Gastrocnemius medialis (tissue), 4 donors: ENCODE measurements around the gene CACNA1A. TPM values are rescaled to one million over a fixed set of nuclear protein-coding genes. Genes with fewer than 3 reads are reported as not detected.

ENCODE experiments used
- ATAC-seq, 2 donors: fragments of 150-250 bp; one replicate each; pipeline ENCODE4 v1.9.1; 2016
- DNase-seq, 2 donors: peaks; one replicate each; pipeline ENCODE4 v3.0.0-alpha.2; 2019
- H3K27ac ChIP-seq, 4 donors: fragments of 200-600 bp; sonication (generic); 1 replicate in 1 of 4; 2 replicates in 3 of 4; pipeline ENCODE4 v1.5.1; 2016 to 2018; ENCODE audit warnings: mild to moderate bottlenecking in 2 of 4, moderate library complexity in 1 of 4
- H3K27me3 ChIP-seq, 3 donors: fragments of 200-600 bp; sonication (generic) in 2 of 3; 1 replicate in 1 of 3; 2 replicates in 2 of 3; pipeline versions ENCODE4 v1.5.1 to v1.6.0; 2016 to 2019; ENCODE audit warnings: mild to moderate bottlenecking in 1 of 3, moderate library complexity in 1 of 3
- H3K36me3 ChIP-seq, 2 donors: fragments of 200-600 bp; sonication (generic) in 1 of 2; one replicate each; pipeline ENCODE4 v1.5.1; 2017 to 2018
- H3K4me1 ChIP-seq, 2 donors: fragments of 200-600 bp; sonication (generic) in 1 of 2; one replicate each; pipeline ENCODE4 v1.5.1; 2016 to 2017; ENCODE audit warnings: mild to moderate bottlenecking in 2 of 2
- H3K4me3 ChIP-seq, 4 donors: fragments of 200-600 bp; sonication (generic) in 3 of 4; 1 replicate in 1 of 4; 2 replicates in 3 of 4; pipeline ENCODE4 v1.5.1; 2016 to 2019; ENCODE audit warnings: mild to moderate bottlenecking in 2 of 4
- H3K9me3 ChIP-seq, 3 donors: fragments of 200-600 bp; sonication (generic) in 2 of 3; 1 replicate in 1 of 3; 2 replicates in 2 of 3; pipeline ENCODE4 v1.5.1; 2016 to 2019
- CTCF ChIP-seq, 5 experiments: fragments of 450-650 bp in 3 of 5; fragments of 200-600 bp in 2 of 5; sonication (generic) in 2 of 5; IDR thresholded peaks in 4 of 5; conservative IDR thresholded peaks in 1 of 5; 1 replicate in 4 of 5; 2 replicates in 1 of 5; pipeline ENCODE4 v1.5.1; 2016 to 2019; ENCODE audit warnings: antibody characterized with exemption in 5 of 5, mild to moderate bottlenecking in 3 of 5, moderate library complexity in 3 of 5
- POLR2A ChIP-seq, 2 donors: fragments of 450-650 bp; IDR thresholded peaks; one replicate each; pipeline ENCODE4 v1.6.1; 2017; ENCODE audit warnings: antibody characterized with exemption in 2 of 2, mild to moderate bottlenecking in 2 of 2, moderate library complexity in 2 of 2
- in situ Hi-C, 4 donors: fragments of 200-750 bp; cut with MboI; loops; one replicate each; pipeline versions ENCODE4 v1.15.0 to v1.8.0; 2017; ENCODE audit warnings: low sequenced_read_pairs in 4 of 4
- intact Hi-C: fragments of 100-400 bp; cut with DNase I; formaldehyde crosslinking; loops from one replicate; pipeline ENCODE4 v1.15.1; 2023; ENCODE audit warnings: low total_unique reads
- total RNA-seq, 4 donors: library from RNA; depleted of rRNA; stranded (reverse); fragments of >200 nt; gene quantifications; one replicate each; pipeline versions ENCODE4 v1.1.0 to v1.2.3, GENCODE V29; 2016

The CACNA1A gene
- total RNA-seq, 4 donors from 2014 or later: 0.15 to 0.51 (median 0.33) TPM; not detected in 1

- no peak overlapping the region for H3K4me3 ChIP-seq
These were observed 281.2 kb downstream of the CACNA1A start for GRCh38 chr19:13225085-13225484.

GRCh38 chr19:13220847-13221246, 285.4 kb downstream of the CACNA1A start:
- Histone ChIP-seq H3K36me3 (no peaks in the 10 kb centered on the region), H3K4me1 (no peaks in the 10 kb centered on the region), H3K27me3 (no peaks in the 10 kb centered on the region), H3K27ac (no peak overlapping the region), H3K9me3 (peaks cover 0 to 4% (median 0%) of the 10 kb centered on the region in 3 donors), H3K4me3 (no peak overlapping the region)
- TF ChIP-seq CTCF (IDR thresholded peaks at IDR 0.05 in 4 of 5, conservative IDR thresholded peaks at IDR 0.05 in 1 of 5) (no peak), POLR2A (IDR thresholded peaks at IDR 0.05) (no peak)
- in situ Hi-C loops (no loop called here), intact Hi-C loops (no loop called here)
- ATAC-seq: no peak
- no peak for DNase-seq

More at GRCh38 chr19:13225085-13225484, 281.2 kb downstream of the CACNA1A start:
- H3K36me3 ChIP-seq: no peaks in the 10 kb centered on the region
- DNase-seq: no peak
- ATAC-seq: no peak
- H3K9me3 ChIP-seq: peaks cover 0 to 4% (median 0%) of the 10 kb centered on the region in 3 donors
- intact Hi-C loops (no loop called here), in situ Hi-C loops (no loop called here)
- H3K4me1 ChIP-seq: no peaks in the 10 kb centered on the region
- peaks cover 0 to 7% (median 7%) of the 10 kb centered on the region in 3 donors for H3K27me3 ChIP-seq
- no peak overlapping the region for H3K27ac ChIP-seq
- TF ChIP-seq POLR2A (IDR thresholded peaks at IDR 0.05) (no peak), CTCF (IDR thresholded peaks at IDR 0.05 in 4 of 5, conservative IDR thresholded peaks at IDR 0.05 in 1 of 5) (no peak)

- H3K27ac ChIP-seq: no peak overlapping the region
These were observed 290.5 kb downstream of the CACNA1A start for GRCh38 chr19:13215572-13216380.

GRCh38 chr19:13214036-13214730, 292.1 kb downstream of the CACNA1A start:
- no peak overlapping the region for H3K27ac ChIP-seq
- no peaks in the 10 kb centered on the region for H3K9me3 ChIP-seq
- H3K4me3 ChIP-seq: no peak overlapping the region
- TF ChIP-seq POLR2A (IDR thresholded peaks at IDR 0.05) (no peak), CTCF (IDR thresholded peaks at IDR 0.05 in 4 of 5, conservative IDR thresholded peaks at IDR 0.05 in 1 of 5) (no peak)
- H3K36me3 ChIP-seq: no peaks in the 10 kb centered on the region
- in situ Hi-C loops: no loop called here
- H3K27me3 ChIP-seq: no peaks in the 10 kb centered on the region
- no peaks in the 10 kb centered on the region for H3K4me1 ChIP-seq
- ATAC-seq (no peak), DNase-seq (no peak)
- intact Hi-C loops: no loop called here

More at GRCh38 chr19:13215572-13216380, 290.5 kb downstream of the CACNA1A start:
- DNase-seq: no peak
- Histone ChIP-seq H3K36me3 (no peaks in the 10 kb centered on the region), H3K4me3 (no peak overlapping the region), H3K4me1 (no peaks in the 10 kb centered on the region), H3K9me3 (peaks cover 0 to 4% (median 0%) of the 10 kb centered on the region in 3 donors), H3K27me3 (no peaks in the 10 kb centered on the region)
- no peak for ATAC-seq
- in situ Hi-C loops (no loop called here), intact Hi-C loops (no loop called here)
- no peak for TF ChIP-seq POLR2A (IDR thresholded peaks at IDR 0.05)
- no peak for TF ChIP-seq CTCF (IDR thresholded peaks at IDR 0.05 in 4 of 5, conservative IDR thresholded peaks at IDR 0.05 in 1 of 5)
